OCI-LY7 (cell line): ENCODE data around the gene AAK1.

Source experiments
- EZH2phosphoT487 ChIP-seq: fragments of 200-600 bp; sonication (generic); IDR thresholded peaks from 2 replicates; pipeline ENCODE4 v1.6.1; 2018; ENCODE audit warnings: low read depth, borderline replicate concordance, mild to moderate bottlenecking, mixed run types, antibody characterized with exemption, low read length, moderate library complexity, mixed read lengths
- TF ChIP-seq, protein P1 (sequence below): fragments of 200-600 bp; sonication (generic); conservative IDR thresholded peaks from 2 replicates; pipeline ENCODE4 v1.5.1; 2014; ENCODE audit warnings: mild to moderate bottlenecking, antibody characterized with exemption, low read length, moderate library complexity, mixed read lengths

DNA sequence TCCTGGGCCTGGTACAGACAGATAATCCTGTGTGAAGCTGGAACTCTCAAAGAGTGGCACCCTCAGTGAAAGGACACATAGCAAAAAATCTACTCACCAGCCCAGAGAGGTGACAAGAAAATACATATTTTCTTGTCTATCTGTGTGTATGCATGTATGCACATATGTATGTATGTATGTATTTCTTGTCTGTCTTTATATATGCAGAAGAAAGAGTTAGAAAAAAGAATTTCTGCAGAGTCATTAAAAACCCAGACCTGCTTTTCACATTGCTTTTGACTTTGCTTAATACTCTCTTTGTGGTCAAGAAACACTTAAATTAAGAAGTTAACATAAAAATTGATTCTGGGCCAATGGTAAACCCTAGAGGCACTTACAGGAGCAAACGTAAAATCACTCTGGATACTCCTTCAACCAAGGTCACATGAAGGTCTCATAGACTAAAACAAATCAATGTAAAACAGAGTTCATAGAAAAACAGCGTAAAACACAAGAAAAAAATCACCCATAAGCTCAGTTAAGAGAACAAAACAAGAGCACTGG, 16.5 kb upstream of the AAK1 start:
- TF ChIP-seq, protein P1, sequence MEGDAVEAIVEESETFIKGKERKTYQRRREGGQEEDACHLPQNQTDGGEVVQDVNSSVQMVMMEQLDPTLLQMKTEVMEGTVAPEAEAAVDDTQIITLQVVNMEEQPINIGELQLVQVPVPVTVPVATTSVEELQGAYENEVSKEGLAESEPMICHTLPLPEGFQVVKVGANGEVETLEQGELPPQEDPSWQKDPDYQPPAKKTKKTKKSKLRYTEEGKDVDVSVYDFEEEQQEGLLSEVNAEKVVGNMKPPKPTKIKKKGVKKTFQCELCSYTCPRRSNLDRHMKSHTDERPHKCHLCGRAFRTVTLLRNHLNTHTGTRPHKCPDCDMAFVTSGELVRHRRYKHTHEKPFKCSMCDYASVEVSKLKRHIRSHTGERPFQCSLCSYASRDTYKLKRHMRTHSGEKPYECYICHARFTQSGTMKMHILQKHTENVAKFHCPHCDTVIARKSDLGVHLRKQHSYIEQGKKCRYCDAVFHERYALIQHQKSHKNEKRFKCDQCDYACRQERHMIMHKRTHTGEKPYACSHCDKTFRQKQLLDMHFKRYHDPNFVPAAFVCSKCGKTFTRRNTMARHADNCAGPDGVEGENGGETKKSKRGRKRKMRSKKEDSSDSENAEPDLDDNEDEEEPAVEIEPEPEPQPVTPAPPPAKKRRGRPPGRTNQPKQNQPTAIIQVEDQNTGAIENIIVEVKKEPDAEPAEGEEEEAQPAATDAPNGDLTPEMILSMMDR = no peak
- no peak for TF ChIP-seq EZH2phosphoT487
